HUES6 (cell line): ENCODE results near the gene DNTT.
"Not testable (repeated sequence)": the region's sequence is repeated elsewhere in the genome, so short reads cannot be mapped to it uniquely, and the experiment has no call there.

ENCODE experiments used
- H3K27ac ChIP-seq: 2 replicates; pipeline ENCODE4 v1.7.0; 2013; ENCODE audit warnings: low read depth, mild to moderate bottlenecking, low read length, inconsistent platforms
- H3K27me3 ChIP-seq: 2 replicates; pipeline ENCODE4 v1.6.1; 2013; ENCODE audit warnings: low read length; ENCODE audit not compliant: control insufficient read depth, insufficient read depth
- H3K36me3 ChIP-seq: 2 replicates; pipeline ENCODE4 v1.6.1; 2013; ENCODE audit warnings: low read length; ENCODE audit not compliant: control insufficient read depth, insufficient read depth
- H3K4me1 ChIP-seq: 2 replicates; pipeline ENCODE4 v1.6.1; 2013; ENCODE audit warnings: low read length; ENCODE audit not compliant: control insufficient read depth, insufficient read depth
- H3K4me3 ChIP-seq: 2 replicates; pipeline ENCODE4 v1.5.1; 2013; ENCODE audit warnings: low read depth, low read length
- H3K9ac ChIP-seq: one replicate; pipeline ENCODE4 v1.6.1; 2013; ENCODE audit warnings: mild to moderate bottlenecking, low read length
- H3K9me3 ChIP-seq: 2 replicates; pipeline ENCODE4 v1.6.1; 2013; ENCODE audit warnings: low read depth, low read length; ENCODE audit not compliant: control insufficient read depth, insufficient read depth

The DNTT gene

GRCh38 chr10:96290368-96291133, 13.7 kb upstream of the DNTT start:
- Histone ChIP-seq H3K27ac (no peak overlapping the region), H3K9ac (no peak overlapping the region), H3K36me3 (no peaks in the 10 kb centered on the region), H3K4me1 (peaks cover 12% of the 10 kb centered on the region), H3K9me3 (no peaks in the 10 kb centered on the region), H3K4me3 (no peak overlapping the region), H3K27me3 (no peaks in the 10 kb centered on the region)

DNA sequence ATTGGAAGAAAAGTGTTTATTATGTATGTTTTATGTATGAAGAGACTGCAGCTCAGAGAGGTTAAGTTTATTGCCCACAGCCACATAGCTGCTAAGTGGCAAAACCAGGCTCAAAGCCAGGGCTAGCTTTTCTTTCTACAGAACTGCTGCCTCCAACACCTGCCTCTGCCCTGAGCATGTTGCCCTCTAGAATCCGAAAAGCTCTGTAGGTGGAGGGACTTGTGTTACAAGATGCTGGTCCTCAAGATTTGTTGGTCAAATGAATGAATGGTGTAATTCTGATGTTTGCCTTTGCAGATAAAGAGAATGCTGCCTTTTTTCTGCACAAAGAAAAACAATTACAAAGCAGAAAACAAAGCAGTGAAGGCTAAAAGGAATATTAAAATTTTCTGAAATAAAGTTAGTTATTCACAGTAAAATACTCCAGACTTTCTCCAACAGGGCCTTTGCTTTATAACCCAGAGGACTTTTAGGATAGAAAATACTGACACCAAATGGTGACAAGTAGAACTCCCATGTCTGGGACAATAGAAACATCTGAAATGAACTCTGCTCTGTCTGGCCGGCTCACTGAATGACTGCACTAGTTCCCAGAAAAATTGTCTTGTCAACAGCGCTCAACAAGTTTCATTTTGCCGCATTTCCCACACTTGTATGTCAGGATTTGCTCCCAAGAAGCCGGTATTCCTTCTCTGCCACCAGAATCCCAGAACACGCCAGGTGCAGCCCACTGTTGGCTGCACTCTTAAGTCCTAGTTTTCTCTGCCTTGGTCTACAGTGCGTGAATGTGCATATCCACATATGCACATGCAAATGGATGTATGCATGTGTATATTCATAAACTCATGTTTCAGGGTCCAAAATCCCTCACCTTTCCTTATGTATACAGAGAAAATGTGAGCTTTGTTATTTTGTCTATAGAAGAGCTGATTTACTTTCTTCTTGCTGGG, 11.0 kb upstream of the DNTT start:
- no peaks in the 10 kb centered on the region for H3K36me3 ChIP-seq
- H3K27ac ChIP-seq = no peak overlapping the region
- peaks cover 8% of the 10 kb centered on the region for H3K4me1 ChIP-seq
- H3K9me3 ChIP-seq = no peaks in the 10 kb centered on the region
- H3K9ac ChIP-seq = no peak overlapping the region
- H3K27me3 ChIP-seq = no peaks in the 10 kb centered on the region
- H3K4me3 ChIP-seq = no peak overlapping the region

DNA sequence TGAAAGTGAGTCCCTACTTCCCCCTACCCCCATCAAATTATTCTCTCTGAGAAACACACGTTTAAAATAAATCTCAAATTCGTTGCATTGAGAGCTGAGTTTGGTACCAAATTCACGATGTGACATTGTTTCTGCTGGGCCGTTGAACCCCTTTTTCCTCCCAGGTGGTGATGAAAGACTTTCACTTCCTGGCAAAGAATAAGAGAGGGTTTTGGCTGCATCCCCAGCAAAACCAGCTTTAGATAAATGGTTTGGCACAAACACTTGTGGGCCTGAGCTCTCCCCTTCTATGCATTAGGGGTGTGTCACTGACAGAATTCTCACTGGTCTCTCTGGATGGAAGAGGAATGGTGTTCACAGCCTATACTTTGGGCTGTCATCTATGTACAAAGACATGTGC, 8.8 kb upstream of the DNTT start:
- Histone ChIP-seq H3K9me3 (no peaks in the 10 kb centered on the region), H3K27ac (no peak overlapping the region), H3K9ac (no peak overlapping the region), H3K4me1 (peaks cover 8% of the 10 kb centered on the region), H3K4me3 (no peak overlapping the region), H3K27me3 (no peaks in the 10 kb centered on the region), H3K36me3 (no peaks in the 10 kb centered on the region)

DNA sequence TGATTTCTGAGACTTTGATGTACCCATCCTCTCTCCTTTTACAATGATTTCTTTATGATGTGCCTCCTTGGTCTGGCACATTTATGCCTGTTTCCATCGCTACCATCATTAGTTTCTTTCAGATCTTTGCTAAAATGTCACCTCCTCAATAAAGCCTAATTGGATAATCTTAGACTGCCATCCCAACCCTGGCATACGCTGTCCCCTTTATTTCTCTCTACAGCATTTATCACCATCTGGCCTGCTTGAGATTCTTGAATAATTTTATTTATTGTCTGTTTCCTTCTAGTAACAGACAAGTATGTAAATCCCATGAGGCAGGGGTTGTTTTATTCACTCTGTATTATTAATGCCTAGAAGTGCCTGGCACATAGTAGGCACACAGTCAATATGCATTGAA, 6.7 kb upstream of the DNTT start:
- H3K27ac ChIP-seq = no peak overlapping the region
- H3K9me3 ChIP-seq = no peaks in the 10 kb centered on the region
- no peaks in the 10 kb centered on the region for H3K36me3 ChIP-seq
- H3K4me1 ChIP-seq = peaks cover 22% of the 10 kb centered on the region
- no peaks in the 10 kb centered on the region for H3K27me3 ChIP-seq
- no peak overlapping the region for H3K9ac ChIP-seq
- no peak overlapping the region for H3K4me3 ChIP-seq

- H3K27me3 ChIP-seq = no peaks in the 10 kb centered on the region
These were observed 5.9 kb upstream of the DNTT start for GRCh38 chr10:96298362-96298761.

DNA sequence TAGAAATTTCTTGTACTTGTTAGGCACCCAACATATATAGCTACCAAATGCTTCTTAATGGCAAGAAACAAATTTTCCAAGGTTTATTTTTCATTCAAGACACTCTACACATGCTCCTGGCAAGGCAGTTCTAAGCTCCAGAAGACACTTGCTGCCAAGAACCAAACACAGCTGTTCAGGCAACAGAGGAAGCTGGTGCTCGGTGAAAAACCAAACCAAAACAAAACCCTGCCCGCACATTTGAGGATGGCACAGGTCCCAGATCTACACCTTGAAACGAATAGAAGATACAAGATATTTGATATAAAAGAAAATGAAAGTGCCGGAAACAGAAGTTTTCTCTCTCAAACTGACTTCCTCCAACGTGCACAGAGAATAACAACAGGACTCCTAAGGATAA, 4.9 kb upstream of the DNTT start:
- Histone ChIP-seq H3K9ac (no peak overlapping the region), H3K27ac (no peak overlapping the region), H3K36me3 (no peaks in the 10 kb centered on the region), H3K27me3 (no peaks in the 10 kb centered on the region), H3K4me1 (0 out of 2 replicates have a peak, but pooled peaks cover 13% of the 10 kb centered on the region), H3K9me3 (no peaks in the 10 kb centered on the region), H3K4me3 (no peak overlapping the region)

More at GRCh38 chr10:96298362-96298761, 5.9 kb upstream of the DNTT start:
- H3K4me3 ChIP-seq = no peak overlapping the region
- no peaks in the 10 kb centered on the region for H3K9me3 ChIP-seq
- no peaks in the 10 kb centered on the region for H3K36me3 ChIP-seq
- H3K9ac ChIP-seq = no peak overlapping the region
- H3K4me1 ChIP-seq = peaks cover 18% of the 10 kb centered on the region; the same call in 1 of the 2 replicates
- H3K27ac ChIP-seq = no peak overlapping the region

DNA sequence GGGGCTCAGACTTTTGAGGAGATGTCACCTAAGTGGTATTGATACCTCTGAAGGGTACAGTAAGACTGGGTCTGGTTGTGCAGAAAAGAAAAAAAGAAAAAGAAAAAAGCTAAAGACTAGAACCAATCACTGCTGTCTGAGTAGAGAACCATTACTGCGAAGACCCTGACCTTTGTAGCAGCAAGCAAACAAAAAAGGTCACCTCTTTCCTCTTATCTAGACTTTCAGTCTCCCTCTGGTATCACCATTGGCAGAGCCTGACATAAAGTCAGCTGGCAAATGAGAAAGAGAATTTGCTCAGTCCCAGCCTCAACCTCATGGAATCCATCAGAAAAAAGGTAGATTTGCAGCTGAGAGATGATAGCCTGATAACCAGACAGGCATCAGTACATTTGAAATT, 2.6 kb upstream of the DNTT start:
- Histone ChIP-seq H3K4me3 (no peak overlapping the region), H3K27ac (no peak overlapping the region), H3K9me3 (no peaks in the 10 kb centered on the region), H3K4me1 (0 out of 2 replicates have a peak, but pooled peaks cover 17% of the 10 kb centered on the region), H3K27me3 (no peaks in the 10 kb centered on the region), H3K36me3 (no peaks in the 10 kb centered on the region), H3K9ac (no peak overlapping the region)

- H3K27me3 ChIP-seq = no peaks in the 10 kb centered on the region
- H3K9ac ChIP-seq = no peak overlapping the region
- peaks cover 38% of the 10 kb centered on the region for H3K4me1 ChIP-seq
- H3K9me3 ChIP-seq = no peaks in the 10 kb centered on the region
- no peak overlapping the region for H3K27ac ChIP-seq
- H3K4me3 ChIP-seq = no peak overlapping the region
- H3K36me3 ChIP-seq = no peaks in the 10 kb centered on the region
These were observed 785 bp downstream of the DNTT start for GRCh38 chr10:96305019-96305418.

DNA sequence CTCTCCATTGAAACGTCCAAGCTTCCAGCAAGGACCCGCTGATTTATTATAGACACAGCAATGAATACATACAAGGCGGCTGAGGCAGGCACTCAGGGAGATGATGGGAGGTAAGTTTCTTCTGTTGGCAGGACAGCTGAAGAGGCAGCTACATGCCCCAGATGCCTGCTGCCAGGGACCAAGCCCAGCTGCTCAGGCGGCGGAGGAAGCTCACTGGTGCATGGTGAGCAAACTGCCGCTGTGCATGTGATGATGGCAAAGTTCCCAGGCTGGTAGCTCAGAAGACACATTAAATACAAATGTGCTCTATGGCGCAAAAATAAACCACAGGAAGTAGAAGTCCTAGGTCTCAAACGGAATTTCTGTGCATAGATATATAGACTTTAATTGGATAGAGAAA, 2.3 kb downstream of the DNTT start:
- H3K9me3 ChIP-seq = no peaks in the 10 kb centered on the region
- peaks cover 49% of the 10 kb centered on the region for H3K4me1 ChIP-seq
- H3K27ac ChIP-seq = peak overlapping the region; percentile 21; the same call in 1 of the 2 replicates
- H3K9ac ChIP-seq = no peak overlapping the region
- no peaks in the 10 kb centered on the region for H3K36me3 ChIP-seq
- H3K4me3 ChIP-seq = no peak overlapping the region
- no peaks in the 10 kb centered on the region for H3K27me3 ChIP-seq

DNA sequence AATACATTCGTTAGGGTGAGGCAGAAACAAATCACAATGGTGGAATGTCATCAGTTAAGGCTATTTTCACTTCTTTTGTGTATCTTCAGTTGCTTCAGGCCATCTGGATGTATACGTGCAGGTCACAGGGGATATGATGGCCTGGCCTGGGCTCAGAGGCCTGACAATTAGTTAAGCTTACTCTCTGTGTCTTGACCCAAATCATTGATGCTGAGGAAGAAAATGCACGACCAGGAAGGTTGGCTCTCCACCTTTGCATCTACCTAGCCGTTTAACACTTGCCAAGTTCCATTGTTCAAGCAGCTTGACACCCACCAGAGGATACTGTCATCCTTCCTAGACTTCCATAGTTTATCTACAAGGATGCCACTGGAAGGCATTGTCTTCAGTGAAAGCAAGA, 4.6 kb downstream of the DNTT start:
- peak overlapping the region; percentile 30; the same call in 1 of the 2 replicates for H3K4me3 ChIP-seq
- H3K9me3 ChIP-seq, H3K36me3 ChIP-seq, H3K27me3 ChIP-seq: not testable (repeated sequence)
- peak overlapping the region; percentile 85 for H3K9ac ChIP-seq
- peak overlapping the region; percentile 97 for H3K27ac ChIP-seq
- H3K4me1 ChIP-seq = peaks cover 49% of the 10 kb centered on the region
